ENCODE measurements around the gene SYNGR1. TPM values are rescaled to one million over a fixed set of nuclear protein-coding genes. Genes with fewer than 3 reads are reported as not detected.

The SYNGR1 gene
- total RNA-seq, 5 donors from 2014 or later (not counting 1 experiment from before 2014, with no cell fraction given): 1.1 to 4.3 (median 2.7) TPM

DNA sequence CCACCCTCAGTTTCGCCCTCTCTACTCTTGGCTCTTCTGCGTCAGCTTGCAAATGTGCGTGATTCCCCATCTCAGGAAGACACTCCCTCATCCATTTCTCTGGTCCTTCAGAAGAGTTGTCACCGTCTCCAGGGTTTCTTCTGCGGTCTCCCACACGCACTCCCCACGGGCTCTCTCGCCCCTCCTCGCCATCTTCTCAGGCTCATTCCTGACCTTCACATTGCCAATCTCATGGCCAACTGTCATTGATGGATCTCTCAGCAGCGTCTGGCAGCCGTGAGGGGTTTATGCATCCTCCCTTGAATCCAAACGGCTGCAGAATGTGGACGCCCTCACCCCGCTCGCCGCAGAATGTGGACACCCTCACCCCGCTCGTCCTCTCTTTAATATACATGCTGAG is 10.5 kb downstream of the SYNGR1 start:
- Histone ChIP-seq H3K36me3 (ENCODE audit: control insufficient read depth in 2 of 2, extremely low read depth in 1 of 2, insufficient read depth in 1 of 2, low read length in 1 of 2) (no peaks in the 10 kb centered on the region), H3K4me3 (ENCODE audit: control insufficient read depth in 1 of 2, extremely low read depth in 1 of 2, low read length in 1 of 2) (no peak overlapping the region), H3K4me1 (ENCODE audit: control insufficient read depth in 1 of 2, extremely low read depth in 1 of 2, insufficient read depth in 2 of 2, low read length in 2 of 2) (no peaks in the 10 kb centered on the region), H3K9me3 (no peaks in the 10 kb centered on the region), H3K27me3 (replicated peaks in 1 of 2; ENCODE audit: control insufficient read depth in 2 of 2, extremely low read depth in 1 of 2, insufficient read depth in 2 of 2, low read length in 1 of 2) (peaks cover 0 to 8% of the 10 kb centered on the region in 2 experiments), H3K27ac (ENCODE audit: low read length) (no peak overlapping the region)
- no peaks in the 10 kb centered on the region for H3K4me1 Mint-ChIP-seq
- H3K27ac Mint-ChIP-seq: no peak overlapping the region
- H3K27me3 Mint-ChIP-seq: peaks cover 0 to 1% of the 10 kb centered on the region in 2 donors
- ATAC-seq (replicated peaks in 1 of 4): no peak
- no peaks in the 10 kb centered on the region for H3K36me3 Mint-ChIP-seq
- no peak overlapping the region for H3K4me3 Mint-ChIP-seq
- POLR2A ChIA-PET: no interaction called here
- no peak for DNase-seq
- WGBS (ENCODE audit: insufficient coverage): 92% methylated on average over 11 of the region's 18 CpGs
- H3K9me3 Mint-ChIP-seq: no peaks in the 10 kb centered on the region
- CTCF ChIA-PET: no interaction called here

DNA sequence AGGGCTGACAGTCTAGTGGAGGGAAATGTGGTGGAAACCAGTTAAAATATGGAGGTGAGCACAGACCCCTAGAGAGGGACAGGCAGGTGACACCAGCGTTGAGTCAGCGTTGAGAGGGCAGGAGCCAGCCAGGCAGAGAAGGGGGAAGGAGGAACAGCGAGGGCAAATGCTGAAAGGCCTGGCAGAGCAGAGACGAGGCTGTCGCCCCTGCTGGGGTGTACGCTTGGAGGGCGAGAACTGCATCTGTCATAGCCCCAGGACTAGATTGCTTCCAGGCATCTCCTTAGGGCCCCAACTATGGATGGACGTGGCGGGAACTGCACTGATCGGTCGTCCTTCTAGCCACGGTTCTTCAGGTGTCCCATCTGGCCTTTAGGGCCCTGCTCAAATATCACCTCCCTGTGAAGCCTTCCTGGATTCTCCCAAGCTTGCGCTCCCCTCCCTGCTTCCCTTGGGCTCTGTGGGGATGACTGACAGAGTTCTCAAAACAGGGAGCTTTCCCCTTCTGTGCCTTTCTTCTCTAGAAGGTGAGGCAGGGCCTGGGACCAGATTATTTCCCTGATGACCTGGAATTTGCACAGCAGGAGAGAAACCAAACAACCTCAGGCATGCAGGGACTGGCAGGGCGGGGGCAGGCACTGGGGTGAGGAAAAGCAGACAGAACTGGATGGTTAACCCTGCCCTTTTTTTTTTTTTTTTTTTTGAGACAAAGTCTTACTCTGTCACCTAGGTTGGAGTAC is 11.1 kb downstream of the SYNGR1 start:
- no peaks in the 10 kb centered on the region for H3K36me3 ChIP-seq (ENCODE audit: control insufficient read depth in 2 of 2, extremely low read depth in 1 of 2, insufficient read depth in 1 of 2, low read length in 1 of 2)
- no peaks in the 10 kb centered on the region for H3K9me3 Mint-ChIP-seq

DNA sequence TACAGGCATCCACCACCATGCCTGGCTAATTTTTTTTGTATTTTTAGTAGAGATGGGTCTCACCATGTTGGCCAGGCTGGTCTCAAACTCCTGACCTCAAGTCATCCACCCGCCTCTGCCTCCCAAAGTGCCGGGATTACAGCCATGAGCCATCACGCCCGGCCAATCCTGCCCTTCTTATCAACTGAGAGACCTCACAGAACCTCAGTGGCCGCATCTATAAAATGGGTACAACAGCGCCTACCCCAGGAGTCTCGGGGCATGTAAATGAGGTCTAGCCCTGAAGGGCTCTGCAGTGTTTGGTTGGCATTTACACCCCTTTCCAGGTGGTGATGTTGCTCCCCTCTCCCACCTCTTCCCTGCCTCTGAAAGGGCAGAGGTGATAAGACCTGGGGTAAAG is 11.7 kb downstream of the SYNGR1 start:
- ATAC-seq (replicated peaks in 1 of 4) (no peak), DNase-seq (no peak)
- Mint-ChIP-seq H3K27ac (no peak overlapping the region), H3K9me3 (no peaks in the 10 kb centered on the region), H3K4me3 (no peak overlapping the region), H3K36me3 (no peaks in the 10 kb centered on the region), H3K27me3 (no peaks in the 10 kb centered on the region), H3K4me1 (no peaks in the 10 kb centered on the region)
- Histone ChIP-seq H3K4me3 (ENCODE audit: control insufficient read depth in 1 of 2, extremely low read depth in 1 of 2, low read length in 1 of 2) (no peak overlapping the region), H3K27me3 (replicated peaks in 1 of 2; ENCODE audit: control insufficient read depth in 2 of 2, extremely low read depth in 1 of 2, insufficient read depth in 2 of 2, low read length in 1 of 2) (peaks cover 0 to 4% of the 10 kb centered on the region in 2 experiments), H3K9me3 (no peaks in the 10 kb centered on the region), H3K27ac (ENCODE audit: low read length) (no peak overlapping the region), H3K4me1 (ENCODE audit: control insufficient read depth in 1 of 2, extremely low read depth in 1 of 2, insufficient read depth in 2 of 2, low read length in 2 of 2) (no peaks in the 10 kb centered on the region), H3K36me3 (ENCODE audit: control insufficient read depth in 2 of 2, extremely low read depth in 1 of 2, insufficient read depth in 1 of 2, low read length in 1 of 2) (no peaks in the 10 kb centered on the region)
- POLR2A ChIA-PET: no interaction called here
- CTCF ChIA-PET: no interaction called here
- WGBS (ENCODE audit: insufficient coverage): 95% methylated on average over 3 of the region's 7 CpGs

More for the DNA sequence above, 11.1 kb downstream of the SYNGR1 start:
- ATAC-seq (replicated peaks in 1 of 4) (no peak), DNase-seq (no peak)
- Histone ChIP-seq H3K4me1 (ENCODE audit: control insufficient read depth in 1 of 2, extremely low read depth in 1 of 2, insufficient read depth in 2 of 2, low read length in 2 of 2) (no peaks in the 10 kb centered on the region), H3K4me3 (ENCODE audit: control insufficient read depth in 1 of 2, extremely low read depth in 1 of 2, low read length in 1 of 2) (no peak overlapping the region), H3K27ac (ENCODE audit: low read length) (no peak overlapping the region), H3K9me3 (no peaks in the 10 kb centered on the region), H3K27me3 (replicated peaks in 1 of 2; ENCODE audit: control insufficient read depth in 2 of 2, extremely low read depth in 1 of 2, insufficient read depth in 2 of 2, low read length in 1 of 2) (peaks cover 0 to 8% of the 10 kb centered on the region in 2 experiments)
- ChIA-PET POLR2A (no interaction called here), CTCF (no interaction called here)
- Mint-ChIP-seq H3K4me3 (no peak overlapping the region), H3K4me1 (no peaks in the 10 kb centered on the region), H3K36me3 (no peaks in the 10 kb centered on the region), H3K27ac (no peak overlapping the region), H3K27me3 (peaks cover 0 to 1% of the 10 kb centered on the region in 2 donors)
- 84% methylated on average over 10 of the region's 14 CpGs for WGBS (ENCODE audit: insufficient coverage)

DNA sequence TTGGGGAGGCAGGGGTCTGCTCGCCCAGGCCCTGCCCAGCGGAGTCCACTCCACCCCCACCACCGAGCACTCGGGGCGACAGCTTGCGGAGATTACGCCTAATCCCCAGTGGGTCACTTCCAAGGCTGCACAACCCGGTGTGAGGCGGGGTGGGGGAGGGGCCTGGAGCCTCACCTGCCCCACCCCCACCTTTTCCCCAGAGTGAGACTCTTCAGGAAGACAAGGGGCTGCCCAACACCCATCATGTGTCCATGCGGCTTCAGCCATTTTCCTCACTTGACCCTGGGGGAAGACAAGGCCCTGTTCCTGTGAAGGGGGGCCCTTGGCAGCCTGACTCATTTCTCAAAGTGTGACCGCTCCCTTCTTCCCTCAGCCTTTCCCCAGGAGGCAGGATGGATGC is 12.5 kb downstream of the SYNGR1 start:
- Mint-ChIP-seq H3K27me3 (no peaks in the 10 kb centered on the region), H3K4me1 (no peaks in the 10 kb centered on the region), H3K27ac (no peak overlapping the region), H3K36me3 (no peaks in the 10 kb centered on the region), H3K9me3 (no peaks in the 10 kb centered on the region), H3K4me3 (no peak overlapping the region)
- H3K36me3 ChIP-seq (ENCODE audit: control insufficient read depth in 2 of 2, extremely low read depth in 1 of 2, insufficient read depth in 1 of 2, low read length in 1 of 2): no peaks in the 10 kb centered on the region
- no peaks in the 10 kb centered on the region for H3K4me1 ChIP-seq (ENCODE audit: control insufficient read depth in 1 of 2, extremely low read depth in 1 of 2, insufficient read depth in 2 of 2, low read length in 2 of 2)
- ATAC-seq (replicated peaks in 1 of 4) (no peak), DNase-seq (no peak)
- 42% methylated on average over 2 of the region's 11 CpGs for WGBS (ENCODE audit: insufficient coverage)
- CTCF ChIA-PET: interaction anchor here in 1 of 2 donors (0.5 kb wide), 1 partner anchor 179 kb away, joined by 3 read pairs; no protein-coding TSS in a partner anchor
- no peaks in the 10 kb centered on the region for H3K9me3 ChIP-seq
- no peak overlapping the region for H3K27ac ChIP-seq (ENCODE audit: low read length)
- H3K27me3 ChIP-seq (replicated peaks in 1 of 2; ENCODE audit: control insufficient read depth in 2 of 2, extremely low read depth in 1 of 2, insufficient read depth in 2 of 2, low read length in 1 of 2): peaks cover 0 to 3% of the 10 kb centered on the region in 2 experiments
- POLR2A ChIA-PET: no interaction called here
- no peak overlapping the region for H3K4me3 ChIP-seq (ENCODE audit: control insufficient read depth in 1 of 2, extremely low read depth in 1 of 2, low read length in 1 of 2)

DNA sequence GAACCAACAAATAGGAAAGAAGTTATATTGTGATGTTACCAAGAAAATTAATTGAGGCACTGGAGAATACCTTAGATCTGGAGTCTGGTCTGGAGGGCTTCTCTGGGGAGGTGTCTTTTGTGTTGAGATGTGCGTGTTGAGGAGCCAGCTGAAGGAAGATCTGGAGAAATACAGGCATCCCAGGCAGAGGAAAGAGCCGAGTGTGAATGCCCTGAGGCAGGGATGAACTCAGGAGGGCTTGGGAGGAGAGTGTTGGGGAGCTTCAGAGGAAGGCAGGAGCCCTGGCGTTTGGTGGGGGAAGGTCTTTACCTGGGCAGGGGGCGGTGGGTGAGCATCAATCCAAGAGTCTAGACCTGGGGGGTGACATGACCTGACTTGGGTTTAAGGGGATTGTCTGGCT is 13.1 kb downstream of the SYNGR1 start:
- DNase-seq: no peak
- no peaks in the 10 kb centered on the region for H3K4me1 ChIP-seq (ENCODE audit: control insufficient read depth in 1 of 2, extremely low read depth in 1 of 2, insufficient read depth in 2 of 2, low read length in 2 of 2)
- H3K4me3 ChIP-seq (ENCODE audit: control insufficient read depth in 1 of 2, extremely low read depth in 1 of 2, low read length in 1 of 2): no peak overlapping the region
- ChIA-PET POLR2A (no interaction called here), CTCF (no interaction called here)
- Mint-ChIP-seq H3K27ac (no peak overlapping the region), H3K9me3 (no peaks in the 10 kb centered on the region), H3K36me3 (no peaks in the 10 kb centered on the region), H3K4me3 (no peak overlapping the region), H3K4me1 (no peaks in the 10 kb centered on the region), H3K27me3 (no peaks in the 10 kb centered on the region)
- WGBS (ENCODE audit: insufficient coverage): 84% methylated on average over 4 of the region's 4 CpGs
- H3K27me3 ChIP-seq (replicated peaks in 1 of 2; ENCODE audit: control insufficient read depth in 2 of 2, extremely low read depth in 1 of 2, insufficient read depth in 2 of 2, low read length in 1 of 2): peaks cover 0 to 3% of the 10 kb centered on the region in 2 experiments
- ATAC-seq (replicated peaks in 1 of 4): no peak
- H3K36me3 ChIP-seq (ENCODE audit: control insufficient read depth in 2 of 2, extremely low read depth in 1 of 2, insufficient read depth in 1 of 2, low read length in 1 of 2): no peaks in the 10 kb centered on the region
- no peak overlapping the region for H3K27ac ChIP-seq (ENCODE audit: low read length)
- no peaks in the 10 kb centered on the region for H3K9me3 ChIP-seq

DNA sequence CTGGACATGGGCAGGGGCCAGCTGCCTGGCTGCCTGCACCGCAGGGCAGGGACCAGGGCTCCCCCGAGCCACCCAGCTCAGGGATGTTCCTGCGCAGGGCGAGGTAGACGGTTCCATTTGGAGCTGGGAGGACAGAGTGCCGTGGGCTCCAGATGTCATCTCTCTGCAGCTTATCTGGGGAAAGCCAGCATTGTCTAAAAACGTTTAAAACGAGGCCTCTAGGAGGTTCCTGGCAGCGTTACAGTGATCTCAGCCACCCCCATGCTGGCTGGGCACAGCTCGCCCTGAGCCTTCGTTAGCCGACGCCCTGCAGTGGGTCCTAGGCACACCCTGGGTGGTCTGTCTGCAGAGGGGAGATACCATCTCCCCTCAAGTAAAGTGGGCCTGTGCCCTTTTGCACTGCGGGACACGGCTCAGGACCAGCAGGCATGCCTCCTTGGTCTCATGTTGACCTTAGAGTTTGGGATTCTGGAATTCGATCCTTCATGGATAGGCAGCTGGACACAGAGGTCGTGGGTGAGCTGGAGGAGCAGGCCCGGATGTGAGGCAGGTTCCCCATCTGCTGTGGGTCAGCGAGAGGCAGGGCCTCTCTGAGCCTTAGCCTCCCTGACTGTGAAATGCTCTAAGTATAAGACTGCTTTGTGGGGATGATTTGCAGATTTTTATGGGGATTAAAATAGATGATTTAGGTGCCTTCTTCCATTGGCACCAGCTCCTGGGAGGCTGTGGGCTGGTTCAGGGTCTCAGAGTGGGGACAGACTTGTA is 14.1 kb downstream of the SYNGR1 start:
- H3K4me1 ChIP-seq (ENCODE audit: control insufficient read depth in 1 of 2, extremely low read depth in 1 of 2, insufficient read depth in 2 of 2, low read length in 2 of 2): no peaks in the 10 kb centered on the region
- H3K4me3 ChIP-seq (ENCODE audit: control insufficient read depth in 1 of 2, extremely low read depth in 1 of 2, low read length in 1 of 2): no peak overlapping the region
- no peaks in the 10 kb centered on the region for H3K9me3 Mint-ChIP-seq
- no peak for ATAC-seq (replicated peaks in 1 of 4)
- ChIA-PET POLR2A (no interaction called here), CTCF (no interaction called here)
- no peaks in the 10 kb centered on the region for H3K36me3 ChIP-seq (ENCODE audit: control insufficient read depth in 2 of 2, extremely low read depth in 1 of 2, insufficient read depth in 1 of 2, low read length in 1 of 2)
- no peak overlapping the region for H3K27ac Mint-ChIP-seq
- no peaks in the 10 kb centered on the region for H3K27me3 Mint-ChIP-seq
- DNase-seq: no peak
- no peaks in the 10 kb centered on the region for H3K4me1 Mint-ChIP-seq
- no peaks in the 10 kb centered on the region for H3K36me3 Mint-ChIP-seq
- peaks cover 0 to 3% of the 10 kb centered on the region in 2 experiments for H3K27me3 ChIP-seq (replicated peaks in 1 of 2; ENCODE audit: control insufficient read depth in 2 of 2, extremely low read depth in 1 of 2, insufficient read depth in 2 of 2, low read length in 1 of 2)
- 72% methylated on average over 18 of the region's 19 CpGs for WGBS (ENCODE audit: insufficient coverage)
- H3K4me3 Mint-ChIP-seq: no peak overlapping the region
- no peak overlapping the region for H3K27ac ChIP-seq (ENCODE audit: low read length)
- H3K9me3 ChIP-seq: no peaks in the 10 kb centered on the region
